Measurements from ENCODE around the gene EGFLAM. TPM values are rescaled to one million over a fixed set of nuclear protein-coding genes. Genes with fewer than 3 reads are reported as not detected.

The EGFLAM gene
- total RNA-seq, 1 experiment from 2014 or later = 1.1 TPM

DNA sequence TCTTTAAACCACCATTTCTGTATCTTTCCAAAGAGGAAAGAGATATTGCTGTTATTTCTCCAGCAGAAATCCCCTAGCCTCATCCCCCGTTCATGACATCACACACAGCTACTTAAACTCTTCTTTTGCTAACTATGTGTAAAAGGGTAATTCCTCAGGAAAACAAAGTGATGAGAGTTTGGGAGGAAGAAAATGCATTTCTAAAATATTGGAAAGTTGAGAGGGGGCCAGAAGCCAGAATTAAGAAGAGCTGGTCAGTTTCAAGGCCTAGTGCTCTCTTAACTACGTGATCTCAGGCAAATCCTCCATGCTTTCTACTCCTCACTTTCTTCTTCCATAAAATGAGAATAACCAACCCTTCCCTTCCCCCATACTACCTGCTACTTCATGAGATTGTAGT, 188.7 kb downstream of the EGFLAM start (continued):
- no peak for TF ChIP-seq FOXK1 (CRISPR knock-in tag; IDR thresholded peaks at IDR 0.05)
- no peak for TF ChIP-seq ZBTB21 (CRISPR knock-in tag; IDR thresholded peaks at IDR 0.05; ENCODE audit: borderline replicate concordance)
- TF ChIP-seq, protein P1, sequence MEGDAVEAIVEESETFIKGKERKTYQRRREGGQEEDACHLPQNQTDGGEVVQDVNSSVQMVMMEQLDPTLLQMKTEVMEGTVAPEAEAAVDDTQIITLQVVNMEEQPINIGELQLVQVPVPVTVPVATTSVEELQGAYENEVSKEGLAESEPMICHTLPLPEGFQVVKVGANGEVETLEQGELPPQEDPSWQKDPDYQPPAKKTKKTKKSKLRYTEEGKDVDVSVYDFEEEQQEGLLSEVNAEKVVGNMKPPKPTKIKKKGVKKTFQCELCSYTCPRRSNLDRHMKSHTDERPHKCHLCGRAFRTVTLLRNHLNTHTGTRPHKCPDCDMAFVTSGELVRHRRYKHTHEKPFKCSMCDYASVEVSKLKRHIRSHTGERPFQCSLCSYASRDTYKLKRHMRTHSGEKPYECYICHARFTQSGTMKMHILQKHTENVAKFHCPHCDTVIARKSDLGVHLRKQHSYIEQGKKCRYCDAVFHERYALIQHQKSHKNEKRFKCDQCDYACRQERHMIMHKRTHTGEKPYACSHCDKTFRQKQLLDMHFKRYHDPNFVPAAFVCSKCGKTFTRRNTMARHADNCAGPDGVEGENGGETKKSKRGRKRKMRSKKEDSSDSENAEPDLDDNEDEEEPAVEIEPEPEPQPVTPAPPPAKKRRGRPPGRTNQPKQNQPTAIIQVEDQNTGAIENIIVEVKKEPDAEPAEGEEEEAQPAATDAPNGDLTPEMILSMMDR (IDR thresholded peaks at IDR 0.05) = no peak
- TF ChIP-seq MYBL2 (CRISPR knock-in tag; IDR thresholded peaks at IDR 0.05) = no peak
- TF ChIP-seq, protein P2, sequence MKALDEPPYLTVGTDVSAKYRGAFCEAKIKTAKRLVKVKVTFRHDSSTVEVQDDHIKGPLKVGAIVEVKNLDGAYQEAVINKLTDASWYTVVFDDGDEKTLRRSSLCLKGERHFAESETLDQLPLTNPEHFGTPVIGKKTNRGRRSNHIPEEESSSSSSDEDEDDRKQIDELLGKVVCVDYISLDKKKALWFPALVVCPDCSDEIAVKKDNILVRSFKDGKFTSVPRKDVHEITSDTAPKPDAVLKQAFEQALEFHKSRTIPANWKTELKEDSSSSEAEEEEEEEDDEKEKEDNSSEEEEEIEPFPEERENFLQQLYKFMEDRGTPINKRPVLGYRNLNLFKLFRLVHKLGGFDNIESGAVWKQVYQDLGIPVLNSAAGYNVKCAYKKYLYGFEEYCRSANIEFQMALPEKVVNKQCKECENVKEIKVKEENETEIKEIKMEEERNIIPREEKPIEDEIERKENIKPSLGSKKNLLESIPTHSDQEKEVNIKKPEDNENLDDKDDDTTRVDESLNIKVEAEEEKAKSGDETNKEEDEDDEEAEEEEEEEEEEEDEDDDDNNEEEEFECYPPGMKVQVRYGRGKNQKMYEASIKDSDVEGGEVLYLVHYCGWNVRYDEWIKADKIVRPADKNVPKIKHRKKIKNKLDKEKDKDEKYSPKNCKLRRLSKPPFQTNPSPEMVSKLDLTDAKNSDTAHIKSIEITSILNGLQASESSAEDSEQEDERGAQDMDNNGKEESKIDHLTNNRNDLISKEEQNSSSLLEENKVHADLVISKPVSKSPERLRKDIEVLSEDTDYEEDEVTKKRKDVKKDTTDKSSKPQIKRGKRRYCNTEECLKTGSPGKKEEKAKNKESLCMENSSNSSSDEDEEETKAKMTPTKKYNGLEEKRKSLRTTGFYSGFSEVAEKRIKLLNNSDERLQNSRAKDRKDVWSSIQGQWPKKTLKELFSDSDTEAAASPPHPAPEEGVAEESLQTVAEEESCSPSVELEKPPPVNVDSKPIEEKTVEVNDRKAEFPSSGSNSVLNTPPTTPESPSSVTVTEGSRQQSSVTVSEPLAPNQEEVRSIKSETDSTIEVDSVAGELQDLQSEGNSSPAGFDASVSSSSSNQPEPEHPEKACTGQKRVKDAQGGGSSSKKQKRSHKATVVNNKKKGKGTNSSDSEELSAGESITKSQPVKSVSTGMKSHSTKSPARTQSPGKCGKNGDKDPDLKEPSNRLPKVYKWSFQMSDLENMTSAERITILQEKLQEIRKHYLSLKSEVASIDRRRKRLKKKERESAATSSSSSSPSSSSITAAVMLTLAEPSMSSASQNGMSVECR (CRISPR knock-in tag; IDR thresholded peaks at IDR 0.05; ENCODE audit: borderline replicate concordance) = no peak
- no peak for TF ChIP-seq NFATC4 (CRISPR knock-in tag; IDR thresholded peaks at IDR 0.05)

DNA sequence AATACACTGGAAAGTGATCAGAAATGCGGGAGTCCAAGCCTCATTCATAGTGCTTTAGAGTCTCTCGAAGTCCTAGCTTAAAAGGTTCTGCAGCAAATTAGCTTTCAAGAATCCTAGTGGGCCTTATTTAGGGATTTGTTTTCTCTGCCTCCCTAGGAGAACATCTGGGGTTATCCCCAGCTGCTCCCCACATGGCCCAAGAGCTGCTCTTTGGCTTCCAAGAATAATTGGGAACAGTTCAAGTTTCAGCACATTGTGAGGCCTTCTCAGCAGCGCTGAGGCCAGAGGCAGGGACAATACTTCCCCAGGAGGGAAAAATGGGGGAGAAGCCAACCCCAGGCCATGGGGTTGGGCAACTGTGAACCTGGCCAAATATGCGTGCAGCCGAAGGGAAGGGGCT, 189.4 kb downstream of the EGFLAM start:
- H3K27ac Mint-ChIP-seq = no peak overlapping the region
- CTCF ChIA-PET = interaction anchor here (0.7 kb wide), 1 partner anchor 160 kb away, joined by 3 read pairs; no protein-coding TSS in a partner anchor
- no peaks in the 10 kb centered on the region for H3K36me3 Mint-ChIP-seq

More for the DNA sequence above, 189.4 kb downstream of the EGFLAM start:
- no peak for DNase-seq (ENCODE audit: low spot score)
- no peak for ATAC-seq
- TF ChIP-seq NR2C2 (CRISPR knock-in tag; IDR thresholded peaks at IDR 0.05) (no peak), FOXP1 (CRISPR knock-in tag; IDR thresholded peaks at IDR 0.05; ENCODE audit: borderline replicate concordance) (no peak), IRF2 (CRISPR knock-in tag; IDR thresholded peaks at IDR 0.05; ENCODE audit: borderline replicate concordance, low read depth) (no peak), SMAD4 (CRISPR knock-in tag; IDR thresholded peaks at IDR 0.05) (no peak), ZNF219 (CRISPR knock-in tag; IDR thresholded peaks at IDR 0.05; ENCODE audit: borderline replicate concordance) (no peak), JAZF1 (CRISPR knock-in tag; IDR thresholded peaks at IDR 0.05) (no peak)
- TF ChIP-seq, protein P3, sequence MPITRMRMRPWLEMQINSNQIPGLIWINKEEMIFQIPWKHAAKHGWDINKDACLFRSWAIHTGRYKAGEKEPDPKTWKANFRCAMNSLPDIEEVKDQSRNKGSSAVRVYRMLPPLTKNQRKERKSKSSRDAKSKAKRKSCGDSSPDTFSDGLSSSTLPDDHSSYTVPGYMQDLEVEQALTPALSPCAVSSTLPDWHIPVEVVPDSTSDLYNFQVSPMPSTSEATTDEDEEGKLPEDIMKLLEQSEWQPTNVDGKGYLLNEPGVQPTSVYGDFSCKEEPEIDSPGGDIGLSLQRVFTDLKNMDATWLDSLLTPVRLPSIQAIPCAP (CRISPR knock-in tag; IDR thresholded peaks at IDR 0.05) = no peak
- TF ChIP-seq, protein P4, sequence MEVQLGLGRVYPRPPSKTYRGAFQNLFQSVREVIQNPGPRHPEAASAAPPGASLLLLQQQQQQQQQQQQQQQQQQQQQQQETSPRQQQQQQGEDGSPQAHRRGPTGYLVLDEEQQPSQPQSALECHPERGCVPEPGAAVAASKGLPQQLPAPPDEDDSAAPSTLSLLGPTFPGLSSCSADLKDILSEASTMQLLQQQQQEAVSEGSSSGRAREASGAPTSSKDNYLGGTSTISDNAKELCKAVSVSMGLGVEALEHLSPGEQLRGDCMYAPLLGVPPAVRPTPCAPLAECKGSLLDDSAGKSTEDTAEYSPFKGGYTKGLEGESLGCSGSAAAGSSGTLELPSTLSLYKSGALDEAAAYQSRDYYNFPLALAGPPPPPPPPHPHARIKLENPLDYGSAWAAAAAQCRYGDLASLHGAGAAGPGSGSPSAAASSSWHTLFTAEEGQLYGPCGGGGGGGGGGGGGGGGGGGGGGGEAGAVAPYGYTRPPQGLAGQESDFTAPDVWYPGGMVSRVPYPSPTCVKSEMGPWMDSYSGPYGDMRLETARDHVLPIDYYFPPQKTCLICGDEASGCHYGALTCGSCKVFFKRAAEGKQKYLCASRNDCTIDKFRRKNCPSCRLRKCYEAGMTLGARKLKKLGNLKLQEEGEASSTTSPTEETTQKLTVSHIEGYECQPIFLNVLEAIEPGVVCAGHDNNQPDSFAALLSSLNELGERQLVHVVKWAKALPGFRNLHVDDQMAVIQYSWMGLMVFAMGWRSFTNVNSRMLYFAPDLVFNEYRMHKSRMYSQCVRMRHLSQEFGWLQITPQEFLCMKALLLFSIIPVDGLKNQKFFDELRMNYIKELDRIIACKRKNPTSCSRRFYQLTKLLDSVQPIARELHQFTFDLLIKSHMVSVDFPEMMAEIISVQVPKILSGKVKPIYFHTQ (CRISPR knock-in tag; IDR thresholded peaks at IDR 0.05) = no peak
- TF ChIP-seq, protein P5, sequence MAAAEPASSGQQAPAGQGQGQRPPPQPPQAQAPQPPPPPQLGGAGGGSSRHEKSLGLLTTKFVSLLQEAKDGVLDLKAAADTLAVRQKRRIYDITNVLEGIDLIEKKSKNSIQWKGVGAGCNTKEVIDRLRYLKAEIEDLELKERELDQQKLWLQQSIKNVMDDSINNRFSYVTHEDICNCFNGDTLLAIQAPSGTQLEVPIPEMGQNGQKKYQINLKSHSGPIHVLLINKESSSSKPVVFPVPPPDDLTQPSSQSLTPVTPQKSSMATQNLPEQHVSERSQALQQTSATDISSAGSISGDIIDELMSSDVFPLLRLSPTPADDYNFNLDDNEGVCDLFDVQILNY (CRISPR knock-in tag; IDR thresholded peaks at IDR 0.05) = no peak
- TF ChIP-seq, protein P2 (CRISPR knock-in tag; IDR thresholded peaks at IDR 0.05; ENCODE audit: borderline replicate concordance) = no peak
- TF ChIP-seq, protein P6, sequence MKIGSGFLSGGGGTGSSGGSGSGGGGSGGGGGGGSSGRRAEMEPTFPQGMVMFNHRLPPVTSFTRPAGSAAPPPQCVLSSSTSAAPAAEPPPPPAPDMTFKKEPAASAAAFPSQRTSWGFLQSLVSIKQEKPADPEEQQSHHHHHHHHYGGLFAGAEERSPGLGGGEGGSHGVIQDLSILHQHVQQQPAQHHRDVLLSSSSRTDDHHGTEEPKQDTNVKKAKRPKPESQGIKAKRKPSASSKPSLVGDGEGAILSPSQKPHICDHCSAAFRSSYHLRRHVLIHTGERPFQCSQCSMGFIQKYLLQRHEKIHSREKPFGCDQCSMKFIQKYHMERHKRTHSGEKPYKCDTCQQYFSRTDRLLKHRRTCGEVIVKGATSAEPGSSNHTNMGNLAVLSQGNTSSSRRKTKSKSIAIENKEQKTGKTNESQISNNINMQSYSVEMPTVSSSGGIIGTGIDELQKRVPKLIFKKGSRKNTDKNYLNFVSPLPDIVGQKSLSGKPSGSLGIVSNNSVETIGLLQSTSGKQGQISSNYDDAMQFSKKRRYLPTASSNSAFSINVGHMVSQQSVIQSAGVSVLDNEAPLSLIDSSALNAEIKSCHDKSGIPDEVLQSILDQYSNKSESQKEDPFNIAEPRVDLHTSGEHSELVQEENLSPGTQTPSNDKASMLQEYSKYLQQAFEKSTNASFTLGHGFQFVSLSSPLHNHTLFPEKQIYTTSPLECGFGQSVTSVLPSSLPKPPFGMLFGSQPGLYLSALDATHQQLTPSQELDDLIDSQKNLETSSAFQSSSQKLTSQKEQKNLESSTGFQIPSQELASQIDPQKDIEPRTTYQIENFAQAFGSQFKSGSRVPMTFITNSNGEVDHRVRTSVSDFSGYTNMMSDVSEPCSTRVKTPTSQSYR (CRISPR knock-in tag; IDR thresholded peaks at IDR 0.05) = no peak
- POLR2A ChIA-PET = interaction anchor here (0.7 kb wide), 1 partner anchor 365 kb away, joined by 3 read pairs; no protein-coding TSS in a partner anchor
- Mint-ChIP-seq H3K4me3 (no peak overlapping the region), H3K9me3 (no peaks in the 10 kb centered on the region), H3K27me3 (ENCODE audit: low read depth) (no peaks in the 10 kb centered on the region), H3K4me1 (no peaks in the 10 kb centered on the region)
